ENCODE results near the gene PKD2L2. TPM values are rescaled to one million over a fixed set of nuclear protein-coding genes. Genes with fewer than 3 reads are reported as not detected.

Gene PKD2L2
- total RNA-seq, 2 experiments from 2014 or later: not detected

DNA sequence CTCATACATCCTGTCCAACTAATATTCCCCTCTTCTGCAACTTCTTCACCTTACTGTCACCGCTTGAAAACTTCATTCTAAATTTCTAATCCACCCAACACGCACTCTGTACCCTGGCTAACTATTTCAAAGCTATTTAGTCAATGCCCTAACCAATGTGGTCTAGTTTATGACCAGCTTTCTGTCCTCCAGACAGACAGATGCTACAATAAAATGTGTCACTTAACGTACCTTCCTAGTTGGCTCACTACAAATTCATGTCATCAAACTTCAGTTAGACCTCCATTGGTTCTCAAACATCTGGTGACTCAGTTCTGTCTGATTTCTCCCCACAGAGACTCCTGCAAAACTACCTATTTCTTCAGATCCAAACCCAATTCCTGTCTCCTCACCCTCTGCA lies 86.0 kb downstream of the PKD2L2 start:
- no peaks in the 10 kb centered on the region for H3K27me3 Mint-ChIP-seq
- DNase-seq: no peak
- peaks cover 14% of the 10 kb centered on the region for H3K9me3 Mint-ChIP-seq
- CTCF ChIA-PET: no interaction called here
- H3K4me1 Mint-ChIP-seq (ENCODE audit: low read depth): no peaks in the 10 kb centered on the region
- POLR2A ChIA-PET: no interaction called here
- H3K27ac Mint-ChIP-seq: no peak overlapping the region
- no peak overlapping the region for H3K4me3 Mint-ChIP-seq
- intact Hi-C loops (cut with micrococcal nuclease): no loop called here
- H3K36me3 Mint-ChIP-seq: peaks cover 54% of the 10 kb centered on the region

DNA sequence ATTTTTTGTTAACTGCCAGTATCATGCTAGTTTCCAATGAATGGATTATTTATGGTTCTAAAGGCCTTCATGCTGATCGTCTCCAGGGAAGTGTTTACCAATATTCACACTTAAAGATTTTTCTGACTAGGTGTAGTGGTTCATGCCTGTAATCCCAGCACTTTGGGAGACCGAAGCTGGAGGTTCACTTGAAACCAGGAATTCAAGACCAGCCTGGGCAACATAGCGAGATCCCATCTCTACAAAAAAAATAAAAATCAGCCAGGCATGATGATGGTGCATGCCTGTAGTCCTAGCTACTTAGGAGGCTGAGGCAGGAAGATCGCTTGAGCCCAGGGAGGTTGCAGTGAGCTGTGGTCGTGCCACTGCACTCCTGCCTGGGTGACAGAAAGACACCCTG lies 100.2 kb downstream of the PKD2L2 start:
- H3K27me3 Mint-ChIP-seq: no peaks in the 10 kb centered on the region
- H3K4me3 Mint-ChIP-seq: no peak overlapping the region
- intact Hi-C loops (cut with micrococcal nuclease): no loop called here
- H3K4me1 Mint-ChIP-seq (ENCODE audit: low read depth): peaks cover 5% of the 10 kb centered on the region
- peaks cover 16% of the 10 kb centered on the region for H3K36me3 Mint-ChIP-seq
- ChIA-PET POLR2A (interaction anchor here (1.2 kb wide), 1 partner anchor 34 kb away, joined by 3 read pairs; no protein-coding TSS in a partner anchor), CTCF (interaction anchor here (1.0 kb wide), 1 partner anchor 19 kb away, joined by 3 read pairs; no protein-coding TSS in a partner anchor)
- DNase-seq: no peak
- H3K27ac Mint-ChIP-seq: no peak overlapping the region
- H3K9me3 Mint-ChIP-seq: no peaks in the 10 kb centered on the region

Other genes with a start within 250 kb of the PKD2L2 start
- gene KLHL3, start 153.4 kb upstream of the PKD2L2 start, total RNA-seq: 1 to 10 TPM; 3.0 to 3.4 TPM
- 10 to 100 TPM; 29.2 to 29.6 TPM for gene HNRNPA0, start 135.1 kb upstream of the PKD2L2 start, total RNA-seq
- gene MYOT, start 21.6 kb upstream of the PKD2L2 start, total RNA-seq: not detected
- gene FAM13B, start 143.6 kb downstream of the PKD2L2 start, total RNA-seq: 10 to 100 TPM; 11.5 to 13.8 TPM
- gene WNT8A, start 194.6 kb downstream of the PKD2L2 start, total RNA-seq: not detected
- not detected for gene NME5, start 250.0 kb downstream of the PKD2L2 start, total RNA-seq

Data from activated CD4-positive, alpha-beta memory T cell treated with anti-CD3 and anti-CD28 coated beads for 36 hours (primary cell).